Fibroblast of the conjunctiva (primary cell): ENCODE results near the gene CDH1.
A peak's percentile ranks its signal among the peaks of the same experiment; 100 is the strongest.
"Not testable (repeated sequence)": the region's sequence is repeated elsewhere in the genome, so short reads cannot be mapped to it uniquely, and the experiment has no call there.

Experiments used
- DNase-seq: peaks from one replicate; pipeline ENCODE4 v3.0.0-alpha.2; 2010; ENCODE audit warnings: low read depth

The CDH1 gene

GRCh38 chr16:68790944-68791343 lies 53.9 kb downstream of the CDH1 start:
- DNase-seq = no peak

GRCh38 chr16:68792465-68793324 lies 55.6 kb downstream of the CDH1 start:
- no peak for DNase-seq

GRCh38 chr16:68793401-68793857 lies 56.3 kb downstream of the CDH1 start:
- DNase-seq = no peak

- DNase-seq = no peak
These were observed 61.3 kb downstream of the CDH1 start for GRCh38 chr16:68798398-68798797.

GRCh38 chr16:68800257-68800875 lies 63.3 kb downstream of the CDH1 start:
- peak; percentile 70 for DNase-seq

- no peak for DNase-seq
These were observed 65.1 kb downstream of the CDH1 start for GRCh38 chr16:68802190-68802589.

- DNase-seq = no peak
These were observed 69.3 kb downstream of the CDH1 start for GRCh38 chr16:68806422-68806821.

- no peak for DNase-seq
These were observed 69.9 kb downstream of the CDH1 start for GRCh38 chr16:68806981-68807380.

- DNase-seq = no peak
These were observed 77.4 kb downstream of the CDH1 start for GRCh38 chr16:68814516-68814915.

GRCh38 chr16:68823401-68824135 lies 86.5 kb downstream of the CDH1 start:
- peak; percentile 67 for DNase-seq

- no peak for DNase-seq
These were observed 88.3 kb downstream of the CDH1 start for GRCh38 chr16:68825427-68825826.

- no peak for DNase-seq
These were observed 89.6 kb downstream of the CDH1 start for GRCh38 chr16:68826652-68827051.

- DNase-seq = no peak
These were observed 96.2 kb downstream of the CDH1 start for GRCh38 chr16:68833251-68833650.

GRCh38 chr16:68834550-68834949 lies 97.5 kb downstream of the CDH1 start:
- DNase-seq = no peak

- no peak for DNase-seq
These were observed 98.9 kb downstream of the CDH1 start for GRCh38 chr16:68835970-68836369.

GRCh38 chr16:68839831-68840230 lies 102.7 kb downstream of the CDH1 start:
- no peak for DNase-seq

- DNase-seq = not testable (repeated sequence)
These were observed 105.9 kb downstream of the CDH1 start for GRCh38 chr16:68842964-68843481.

- peak; percentile 64 for DNase-seq
These were observed 106.6 kb downstream of the CDH1 start, which contains the start of gene TANGO6 for GRCh38 chr16:68843482-68844210. TANGO6 (plus strand) TSS chr16:68843531; CDS start chr16:68843618, 87 bp downstream.

GRCh38 chr16:68844211-68844564 lies 107.1 kb downstream of the CDH1 start:
- DNase-seq = no peak

- DNase-seq = no peak
These were observed 111.7 kb downstream of the CDH1 start for GRCh38 chr16:68848786-68849185.

GRCh38 chr16:68850481-68850880 lies 113.4 kb downstream of the CDH1 start:
- DNase-seq = no peak

GRCh38 chr16:68851601-68852000 lies 114.5 kb downstream of the CDH1 start:
- no peak for DNase-seq
